ENCODE results near the gene KRT79.

- TF ChIP-seq, protein P1, sequence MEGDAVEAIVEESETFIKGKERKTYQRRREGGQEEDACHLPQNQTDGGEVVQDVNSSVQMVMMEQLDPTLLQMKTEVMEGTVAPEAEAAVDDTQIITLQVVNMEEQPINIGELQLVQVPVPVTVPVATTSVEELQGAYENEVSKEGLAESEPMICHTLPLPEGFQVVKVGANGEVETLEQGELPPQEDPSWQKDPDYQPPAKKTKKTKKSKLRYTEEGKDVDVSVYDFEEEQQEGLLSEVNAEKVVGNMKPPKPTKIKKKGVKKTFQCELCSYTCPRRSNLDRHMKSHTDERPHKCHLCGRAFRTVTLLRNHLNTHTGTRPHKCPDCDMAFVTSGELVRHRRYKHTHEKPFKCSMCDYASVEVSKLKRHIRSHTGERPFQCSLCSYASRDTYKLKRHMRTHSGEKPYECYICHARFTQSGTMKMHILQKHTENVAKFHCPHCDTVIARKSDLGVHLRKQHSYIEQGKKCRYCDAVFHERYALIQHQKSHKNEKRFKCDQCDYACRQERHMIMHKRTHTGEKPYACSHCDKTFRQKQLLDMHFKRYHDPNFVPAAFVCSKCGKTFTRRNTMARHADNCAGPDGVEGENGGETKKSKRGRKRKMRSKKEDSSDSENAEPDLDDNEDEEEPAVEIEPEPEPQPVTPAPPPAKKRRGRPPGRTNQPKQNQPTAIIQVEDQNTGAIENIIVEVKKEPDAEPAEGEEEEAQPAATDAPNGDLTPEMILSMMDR (IDR thresholded peaks at IDR 0.05), result no peak
- TF ChIP-seq POLR2A (IDR thresholded peaks at IDR 0.05), result no peak
Measured at GRCh38 chr12:52802442-52802841, 31.7 kb downstream of the KRT79 start.
